Adrenal gland (tissue), 12 donors: ENCODE measurements around the gene PEX5. TPM values are rescaled to one million over a fixed set of nuclear protein-coding genes. Genes with fewer than 3 reads are reported as not detected.

Experiments used
- DNase-seq, 7 donors: peaks; one replicate each; pipeline ENCODE4 v3.0.0-alpha.2; 2019 to 2020
- H3K27ac ChIP-seq, 5 donors: fragments of 200-600 bp; sonication (generic) in 4 of 5; 1 replicate in 3 of 5; 2 replicates in 2 of 5; pipeline versions ENCODE4 v1.5.1 to v1.8.0; 2016 to 2020; ENCODE audit warnings: mild to moderate bottlenecking in 1 of 5
- H3K27me3 ChIP-seq: fragments of 200-600 bp; 2 replicates; pipeline ENCODE4 v1.8.0; 2021
- H3K36me3 ChIP-seq, 2 donors: fragments of 200-600 bp; replicated peaks in 1 of 2; 1 replicate in 1 of 2; 2 replicates in 1 of 2; pipeline versions ENCODE4 v1.5.1 to v1.8.0; 2018 to 2022
- H3K4me1 ChIP-seq, 2 donors: fragments of 200-600 bp; replicated peaks in 1 of 2; 1 replicate in 1 of 2; 2 replicates in 1 of 2; pipeline versions ENCODE4 v1.5.1 to v1.8.0; 2018 to 2021
- H3K4me3 ChIP-seq, 4 donors: fragments of 200-600 bp; sonication (generic) in 3 of 4; one replicate each; pipeline ENCODE4 v1.5.1; 2016 to 2018
- H3K9me3 ChIP-seq, 3 donors: fragments of 200-600 bp; sonication (generic) in 1 of 3; replicated peaks in 1 of 3; 1 replicate in 2 of 3; 2 replicates in 1 of 3; pipeline versions ENCODE4 v1.5.1 to v1.8.0; 2016 to 2021
- POLR2A ChIP-seq, 2 donors: fragments of 450-650 bp; IDR thresholded peaks; one replicate each; pipeline ENCODE4 v1.6.1; 2017; ENCODE audit warnings: antibody characterized with exemption in 2 of 2, mild to moderate bottlenecking in 2 of 2, moderate library complexity in 1 of 2
- WGBS, 4 donors: extraction: QIAGEN DNeasy Blood & Tissue Kit in 2 of 4; methylation state at CpG; one replicate each; pipeline versions ENCODE4 v1.1.5 to v1.1.7; 2013 to 2017; 5-methylcytosine and 5-hydroxymethylcytosine counted together
- intact Hi-C, 2 donors: fragments of 100-400 bp; cut with DNase I; formaldehyde crosslinking; loops; one replicate each; pipeline versions ENCODE4 v1.14.1 to v1.15.0; 2022 to 2023
- polyA plus RNA-seq, 3 donors: library from polyadenylated mRNA; stranded (reverse); fragments of 200-250 nt in 2 of 3; fragments of 350-450 nt in 1 of 3; fragmentation: Illumina TruSeq in 1 of 3; extraction: RNeasy Lipid Tissue Mini Kit (QIAGEN cat#74804) in 1 of 3; gene quantifications; one replicate each; pipeline ENCODE4 v1.2.3, GENCODE V29; 2013 to 2014
- total RNA-seq, 9 donors: library from RNA; depleted of rRNA in 4 of 9; stranded (reverse); fragments of >200 nt in 4 of 9; fragments of 120-200 nt in 1 of 9; fragmentation: NEBNext Ultra II Directional in 1 of 9; extraction: Animal tissue kit (Norgen Biotek cat#: 25700) in 1 of 9; gene quantifications; one replicate each; pipeline versions ENCODE4 v1.1.0 to v1.2.4, GENCODE V29; 2013 to 2023
- TF ChIP-seq, protein P1 (sequence below), 6 experiments: fragments of 450-650 bp in 4 of 6; fragments of 200-600 bp in 2 of 6; sonication (generic) in 1 of 6; IDR thresholded peaks; 1 replicate in 5 of 6; 2 replicates in 1 of 6; pipeline versions ENCODE4 v1.5.1 to v1.8.0; 2016 to 2021; ENCODE audit warnings: antibody characterized with exemption in 6 of 6, mild to moderate bottlenecking in 2 of 6, moderate library complexity in 1 of 6
- donor health status: healthy with polysubstance abuse.
- donor health status: Bipolar disorder and iron deficiency.
- donor health status: DM: yes; HTN: yes; CAD: no.
- donor health status: DM: no; HTN: no; CAD: no.
- donor health status: DM: no; HTN: no; CAD: no.
- donor health status: DM: yes; HTN: yes; CAD: no.

PEX5 gene
- total and polyA plus RNA-seq, 12 donors = 22.4 to 65.0 (median 36.7) TPM

DNA sequence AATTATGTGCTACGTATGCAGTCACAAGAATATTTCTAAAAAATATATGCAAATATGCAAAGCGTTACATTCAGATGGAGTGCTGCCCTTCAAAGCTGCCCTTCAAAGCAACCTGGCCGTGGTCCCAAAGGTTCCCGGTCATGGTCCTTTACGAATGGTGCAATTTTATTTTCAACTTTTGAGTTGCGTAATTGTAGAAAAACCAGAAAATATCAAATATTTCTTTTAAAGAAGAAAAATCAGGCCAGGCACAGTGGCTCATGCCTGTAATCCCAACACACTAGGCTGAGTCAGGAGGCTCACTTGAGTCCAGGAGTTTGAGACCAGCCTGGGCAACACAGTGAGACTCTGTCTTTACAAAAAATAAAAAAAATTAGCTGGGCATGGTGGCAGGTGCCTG, 38.0 kb upstream of the PEX5 start:
- Histone ChIP-seq H3K4me1 (no peaks in the 10 kb centered on the region), H3K4me3 (no peak overlapping the region), H3K27ac (no peak overlapping the region), H3K36me3 (peaks cover 0 to 69% of the 10 kb centered on the region in 2 donors), H3K9me3 (no peaks in the 10 kb centered on the region), H3K27me3 (no peaks in the 10 kb centered on the region)
- 71 to 85% (median 73%) methylated on average over 6 of the region's 6 CpGs for WGBS, 4 donors
- intact Hi-C loops = no loop called here
- TF ChIP-seq, protein P1, sequence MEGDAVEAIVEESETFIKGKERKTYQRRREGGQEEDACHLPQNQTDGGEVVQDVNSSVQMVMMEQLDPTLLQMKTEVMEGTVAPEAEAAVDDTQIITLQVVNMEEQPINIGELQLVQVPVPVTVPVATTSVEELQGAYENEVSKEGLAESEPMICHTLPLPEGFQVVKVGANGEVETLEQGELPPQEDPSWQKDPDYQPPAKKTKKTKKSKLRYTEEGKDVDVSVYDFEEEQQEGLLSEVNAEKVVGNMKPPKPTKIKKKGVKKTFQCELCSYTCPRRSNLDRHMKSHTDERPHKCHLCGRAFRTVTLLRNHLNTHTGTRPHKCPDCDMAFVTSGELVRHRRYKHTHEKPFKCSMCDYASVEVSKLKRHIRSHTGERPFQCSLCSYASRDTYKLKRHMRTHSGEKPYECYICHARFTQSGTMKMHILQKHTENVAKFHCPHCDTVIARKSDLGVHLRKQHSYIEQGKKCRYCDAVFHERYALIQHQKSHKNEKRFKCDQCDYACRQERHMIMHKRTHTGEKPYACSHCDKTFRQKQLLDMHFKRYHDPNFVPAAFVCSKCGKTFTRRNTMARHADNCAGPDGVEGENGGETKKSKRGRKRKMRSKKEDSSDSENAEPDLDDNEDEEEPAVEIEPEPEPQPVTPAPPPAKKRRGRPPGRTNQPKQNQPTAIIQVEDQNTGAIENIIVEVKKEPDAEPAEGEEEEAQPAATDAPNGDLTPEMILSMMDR (IDR thresholded peaks at IDR 0.05) = no peak
- DNase-seq = peak in 2 of 7 donors; percentile 50 to 63

DNA sequence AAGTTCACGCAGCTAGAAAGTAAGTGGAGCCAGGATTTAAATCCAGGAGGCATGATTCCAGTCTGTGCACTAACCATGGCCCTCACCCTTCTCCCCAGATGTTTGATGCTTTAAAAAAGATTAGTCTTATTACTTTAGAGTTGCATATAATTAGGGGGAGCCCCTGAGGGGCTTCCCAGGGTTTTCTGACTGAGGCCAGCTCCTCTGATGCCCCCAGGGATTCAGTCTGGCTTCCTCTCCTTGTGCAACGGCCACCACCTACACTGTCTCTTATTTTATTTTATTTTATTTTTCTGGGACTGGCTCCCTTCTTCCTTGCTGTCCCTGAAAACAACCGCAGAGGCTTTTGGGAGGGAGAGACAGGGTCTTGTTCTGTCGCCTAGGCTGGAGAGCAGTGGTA, 36.7 kb upstream of the PEX5 start:
- H3K36me3 ChIP-seq = peaks cover 0 to 63% of the 10 kb centered on the region in 2 donors

DNA sequence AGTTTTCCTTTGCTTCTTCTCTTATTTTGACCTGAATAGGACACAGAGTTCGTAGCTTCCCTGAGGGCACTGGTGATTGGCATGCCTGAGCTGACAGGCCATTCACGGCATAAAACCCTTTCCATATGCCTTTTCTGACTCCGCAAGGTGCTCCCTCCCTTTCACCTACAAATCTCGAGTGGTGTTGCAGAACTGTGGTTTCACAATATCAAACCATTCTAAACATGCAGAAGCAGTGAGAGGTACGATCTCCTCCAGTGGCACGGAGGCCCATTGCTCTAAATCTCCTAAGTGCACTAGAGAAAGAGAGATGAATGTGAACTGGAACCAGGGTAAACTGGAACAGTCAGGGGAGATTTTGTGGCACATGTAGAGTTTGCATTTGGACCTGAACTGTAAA, 35.4 kb upstream of the PEX5 start:
- H3K36me3 ChIP-seq = peaks cover 0 to 55% of the 10 kb centered on the region in 2 donors

More for the DNA sequence above, 36.7 kb upstream of the PEX5 start:
- DNase-seq = no peak
- Histone ChIP-seq H3K27me3 (no peaks in the 10 kb centered on the region), H3K4me1 (no peaks in the 10 kb centered on the region), H3K27ac (no peak overlapping the region), H3K4me3 (no peak overlapping the region), H3K9me3 (no peaks in the 10 kb centered on the region)
- WGBS, 4 donors = 86 to 90% (median 87%) methylated on average over 4 of the region's 4 CpGs
- TF ChIP-seq POLR2A (IDR thresholded peaks at IDR 0.05) = no peak
- TF ChIP-seq, protein P1 (IDR thresholded peaks at IDR 0.05) = no peak
- intact Hi-C loops = no loop called here

DNA sequence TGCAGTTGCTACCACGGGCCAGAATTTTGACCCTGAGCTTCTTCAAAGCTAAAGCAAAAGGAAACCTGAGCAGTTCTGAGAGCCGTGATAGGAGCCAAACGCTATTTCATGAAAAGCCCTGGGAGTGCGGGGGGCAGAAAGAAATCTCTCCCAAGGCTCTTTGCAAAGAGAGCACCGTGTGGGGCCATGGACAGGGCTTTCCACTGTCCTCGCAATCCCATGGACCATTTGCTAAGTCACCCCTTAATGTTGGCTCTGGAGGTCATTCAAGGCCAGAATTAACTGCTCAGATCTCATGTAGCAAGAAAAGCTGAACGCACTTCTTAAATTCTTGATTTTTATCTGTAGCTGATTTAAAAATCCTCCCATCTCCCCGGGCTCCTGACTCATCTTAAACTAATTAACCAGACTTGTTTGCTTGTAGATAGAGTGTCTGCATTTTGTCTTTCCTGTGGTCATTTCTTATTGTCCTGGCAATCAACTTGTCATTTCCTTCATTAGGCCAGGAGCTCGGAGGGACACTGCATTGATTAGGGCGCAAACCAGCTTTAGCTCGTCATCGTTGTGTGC, 34.5 kb upstream of the PEX5 start:
- 83 to 93% (median 86%) methylated on average over 12 of the region's 12 CpGs for WGBS, 4 donors
- peak in 1 of 7 donors; percentile 58 for DNase-seq
- peaks cover 0 to 47% of the 10 kb centered on the region in 2 donors for H3K36me3 ChIP-seq

More for the DNA sequence above, 35.4 kb upstream of the PEX5 start:
- Histone ChIP-seq H3K4me3 (no peak overlapping the region), H3K4me1 (no peaks in the 10 kb centered on the region), H3K27me3 (no peaks in the 10 kb centered on the region), H3K9me3 (no peaks in the 10 kb centered on the region), H3K27ac (peak overlapping the region in 1 of 5 donors; percentile 26)
- TF ChIP-seq, protein P1 (IDR thresholded peaks at IDR 0.05) = no peak
- TF ChIP-seq POLR2A (IDR thresholded peaks at IDR 0.05) = no peak
- DNase-seq = peak in 1 of 7 donors; percentile 46
- 81 to 94% (median 88%) methylated on average over 6 of the region's 6 CpGs for WGBS, 4 donors
- intact Hi-C loops = no loop called here

More for the DNA sequence above, 34.5 kb upstream of the PEX5 start:
- no peak overlapping the region for H3K4me3 ChIP-seq
- intact Hi-C loops = no loop called here
- H3K27me3 ChIP-seq = no peaks in the 10 kb centered on the region
- H3K4me1 ChIP-seq = no peaks in the 10 kb centered on the region
- no peaks in the 10 kb centered on the region for H3K9me3 ChIP-seq
- TF ChIP-seq POLR2A (IDR thresholded peaks at IDR 0.05) = no peak
- TF ChIP-seq, protein P1 (IDR thresholded peaks at IDR 0.05) = no peak
- peak overlapping the region in 1 of 5 donors; percentile 62 for H3K27ac ChIP-seq
